HG03103 (cell line): ENCODE measurements around the gene CTDSP2.
A peak's percentile ranks its signal among the peaks of the same experiment; 100 is the strongest.
"Not testable (repeated sequence)": the region's sequence is repeated elsewhere in the genome, so short reads cannot be mapped to it uniquely, and the experiment has no call there.

ENCODE experiments used
- ATAC-seq: cut with Tn5 transposase; IDR thresholded peaks from one replicate; pipeline ENCODE4 v1.9.1; 2021; ENCODE audit warnings: low read depth; ENCODE audit not compliant: unreplicated experiment

The CTDSP2 gene

DNA sequence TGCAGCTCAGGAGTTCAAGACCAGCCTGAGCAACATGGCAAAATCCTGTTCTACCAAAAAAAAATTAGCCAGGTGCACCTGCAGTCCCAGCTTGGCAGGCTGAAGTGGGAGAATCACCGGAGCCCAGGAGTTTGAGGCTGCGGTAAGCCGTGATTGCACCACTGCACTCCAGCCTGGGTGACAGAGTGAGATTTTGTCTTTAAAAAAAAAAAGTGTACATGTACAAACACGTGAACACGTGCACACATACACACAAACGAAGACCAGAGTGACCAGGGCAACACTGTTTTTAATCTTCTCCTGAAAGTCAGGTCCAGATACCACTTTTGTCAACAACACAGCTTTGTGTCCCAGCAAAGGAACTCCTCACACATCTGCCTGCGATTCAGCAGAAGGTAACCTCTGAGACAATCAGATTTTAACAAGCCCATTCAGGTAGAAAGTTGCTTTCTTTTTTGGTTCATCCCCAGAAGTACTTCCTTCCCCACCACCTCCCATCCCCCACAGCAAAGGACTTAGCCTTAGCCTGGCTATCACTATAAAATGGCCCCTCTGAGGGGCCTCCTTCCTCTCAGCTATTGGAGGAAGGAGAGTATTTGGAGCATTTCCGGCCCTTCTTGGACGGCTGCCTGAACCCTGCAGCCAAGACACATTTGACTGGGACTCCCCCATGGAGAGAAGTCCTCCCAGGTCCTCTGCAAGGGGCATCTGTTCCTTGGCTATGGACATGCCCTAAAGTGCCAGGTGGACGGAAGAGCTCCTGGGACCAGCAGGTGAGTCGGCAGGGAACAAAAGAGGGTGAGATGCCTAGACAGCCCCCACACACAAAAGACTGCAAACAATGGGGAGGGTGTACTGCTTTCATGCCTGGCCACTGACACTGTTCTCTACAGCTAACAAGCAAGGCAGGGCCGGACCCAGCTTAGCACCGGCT is 9.8 kb downstream of the CTDSP2 start:
- peak; percentile 48 for ATAC-seq

DNA sequence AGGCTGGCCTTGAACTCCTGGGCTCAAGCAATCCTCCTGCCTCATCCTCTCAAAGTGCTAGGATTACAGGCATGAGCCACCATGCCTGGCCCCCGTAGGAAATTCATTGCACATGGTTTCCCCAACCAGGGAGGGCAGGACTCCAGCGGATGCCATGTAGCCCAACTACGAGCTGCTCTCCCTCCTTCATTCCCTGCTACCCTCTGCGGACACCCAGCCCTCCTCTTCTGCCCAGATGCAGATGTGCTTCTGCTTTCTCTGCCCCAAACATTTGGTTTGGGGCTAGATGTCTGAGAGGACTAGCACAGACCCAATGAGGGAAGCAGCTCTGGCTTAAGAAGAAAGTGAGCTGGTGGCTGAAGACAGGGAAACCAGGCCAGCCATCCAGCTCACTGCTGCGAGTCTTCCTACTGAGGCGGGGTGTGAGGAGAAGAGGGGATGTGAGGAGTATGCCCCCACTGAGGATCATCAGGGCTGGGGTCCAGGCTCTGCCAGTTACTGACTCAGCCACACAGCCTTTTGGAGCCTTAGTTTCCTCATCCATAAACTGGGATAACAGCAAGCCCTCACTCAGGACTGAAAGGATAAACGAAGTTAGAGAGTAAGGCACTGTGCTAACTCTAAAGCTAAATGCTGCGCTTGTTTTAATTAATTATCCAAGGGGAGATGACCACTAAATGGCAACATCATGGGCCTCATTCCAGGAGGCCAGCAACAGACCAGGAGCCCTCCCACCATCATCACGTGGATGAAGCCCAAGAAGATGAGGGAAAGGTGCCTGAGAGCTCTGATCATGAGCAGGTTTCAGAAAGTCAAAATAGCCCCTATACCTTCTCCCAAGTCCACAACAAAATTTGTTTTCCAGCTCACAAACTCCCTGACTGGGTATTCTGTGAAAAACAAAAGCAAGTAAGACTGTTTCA is 10.9 kb downstream of the CTDSP2 start:
- no peak for ATAC-seq

DNA sequence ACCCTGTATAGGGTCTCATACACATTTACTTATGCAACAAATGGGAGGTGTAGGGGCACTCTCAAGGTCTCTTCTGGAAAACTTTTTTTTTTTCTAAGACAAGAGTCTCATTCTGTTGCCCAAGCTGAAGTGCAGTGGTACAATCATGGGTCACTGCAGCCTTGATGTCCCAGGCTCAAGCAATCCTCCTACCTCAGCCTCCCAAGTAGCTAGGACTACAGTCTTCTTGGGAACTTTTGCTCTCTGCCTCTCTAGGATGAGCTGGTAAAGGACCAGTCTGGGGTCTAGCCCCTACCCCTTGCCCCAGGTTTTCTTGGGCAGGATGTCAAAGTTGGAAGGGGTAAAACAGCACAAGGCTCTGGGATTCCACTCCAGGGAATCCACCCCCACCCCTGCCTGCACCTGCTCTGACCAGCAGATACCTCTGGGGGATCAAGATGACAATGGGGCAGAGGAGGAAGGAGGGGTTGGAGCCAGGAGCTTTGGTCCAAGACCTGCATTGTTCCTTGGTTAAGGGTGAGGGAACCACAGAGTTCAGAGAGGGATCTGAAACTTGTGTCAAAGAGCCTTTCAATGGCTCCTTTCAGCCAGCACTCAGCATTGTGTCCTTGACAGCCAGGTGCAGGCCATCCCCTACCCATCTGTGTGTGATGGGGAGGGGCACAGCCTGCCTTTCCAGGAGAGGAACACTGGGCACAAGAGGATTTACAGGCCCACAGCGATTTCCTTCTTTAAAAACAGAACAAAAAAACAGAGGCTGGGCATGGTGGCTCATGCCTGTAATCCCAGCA is 12.2 kb downstream of the CTDSP2 start:
- no peak for ATAC-seq

DNA sequence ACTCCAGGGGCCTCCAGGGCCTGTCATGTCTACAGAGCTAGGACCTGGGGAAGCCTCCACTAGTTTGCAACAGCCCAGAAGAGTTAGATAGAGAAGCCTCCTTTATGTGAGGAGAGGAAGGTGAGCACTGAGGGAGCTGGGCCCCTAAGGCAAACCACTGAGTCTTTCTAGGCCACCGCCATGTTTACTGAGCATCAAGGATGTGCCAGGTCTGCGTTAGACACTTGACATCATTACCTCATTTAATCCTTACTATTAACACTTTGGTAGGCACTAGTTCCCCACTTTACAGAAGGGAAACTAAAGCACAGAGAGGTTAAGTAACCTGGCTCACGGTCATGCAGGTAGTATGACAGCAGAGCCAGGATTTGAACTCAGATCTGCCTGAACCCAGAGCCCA is 12.9 kb downstream of the CTDSP2 start:
- ATAC-seq, result no peak

DNA sequence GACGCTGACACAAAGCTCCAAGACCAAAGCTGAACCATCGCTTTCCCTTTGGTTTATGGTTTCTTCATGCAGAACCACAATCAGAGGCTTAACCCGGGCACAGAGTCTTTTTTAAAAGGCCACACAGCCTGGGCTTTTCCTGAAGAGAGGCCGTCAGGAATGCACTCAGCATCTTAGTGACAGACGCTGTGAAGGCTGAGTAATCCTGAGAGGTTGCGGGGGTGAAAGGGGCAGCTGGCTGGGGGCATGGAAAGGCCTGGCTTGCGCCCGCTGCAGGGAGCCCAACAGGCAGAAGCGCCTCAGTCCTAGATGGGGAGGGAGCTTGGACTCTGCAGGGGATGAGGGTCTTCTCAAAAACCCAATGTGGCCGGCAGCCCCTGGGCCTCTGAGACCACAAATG is 13.6 kb downstream of the CTDSP2 start:
- ATAC-seq, result no peak

DNA sequence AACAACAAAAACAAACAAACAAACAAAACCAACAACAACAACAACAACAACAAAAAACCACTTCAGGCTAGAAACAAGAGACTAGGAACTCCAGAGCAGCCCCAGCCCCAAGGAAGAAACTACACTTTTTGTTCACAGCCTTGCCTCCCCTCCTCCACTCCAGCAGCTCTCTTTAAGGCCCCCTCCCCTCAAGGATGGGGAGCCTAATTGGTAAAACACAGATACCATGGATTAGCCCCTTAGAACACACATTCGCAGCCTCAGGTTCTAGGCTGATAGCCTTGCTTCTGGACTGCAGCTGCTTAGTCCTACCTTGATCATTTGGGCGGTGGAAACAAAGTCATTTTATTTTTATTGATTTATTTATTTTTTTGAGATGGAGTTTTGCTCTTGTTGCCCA is 16.1 kb downstream of the CTDSP2 start:
- no peak for ATAC-seq

DNA sequence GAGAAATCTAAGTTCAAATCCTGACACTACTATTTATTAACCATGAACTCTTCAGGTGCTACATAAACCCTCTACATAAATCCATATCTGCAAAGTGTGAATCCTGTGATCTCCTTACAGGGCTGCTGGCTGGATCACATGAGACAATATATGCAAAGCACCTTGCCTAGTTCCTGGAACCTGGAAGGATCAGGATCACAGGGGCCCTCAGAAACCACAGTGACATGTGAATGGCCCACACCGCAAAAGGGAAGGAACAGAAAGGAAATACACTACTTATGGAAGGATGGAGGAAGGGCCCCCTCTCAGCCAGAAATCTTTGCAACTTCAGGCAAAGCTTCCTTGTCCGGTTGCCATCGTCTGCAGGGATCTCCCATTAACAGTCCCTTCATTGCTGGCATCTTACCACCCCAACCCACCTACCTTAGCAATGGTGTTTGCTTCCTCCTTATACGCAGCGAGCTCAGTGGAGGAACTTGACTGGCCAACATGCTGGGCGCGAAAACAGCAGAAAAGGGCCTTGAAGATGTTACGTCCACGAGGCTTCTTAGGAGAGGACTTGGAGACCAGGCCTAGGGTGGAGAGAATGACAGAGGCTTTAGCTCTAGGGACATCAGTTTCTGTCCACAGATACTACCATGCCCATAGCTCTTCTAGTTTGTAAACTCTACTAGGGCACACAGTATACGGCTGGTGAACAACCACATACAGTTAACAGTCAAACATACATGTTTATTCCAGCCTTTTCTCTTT is 17.3 kb downstream of the CTDSP2 start:
- no peak for ATAC-seq

DNA sequence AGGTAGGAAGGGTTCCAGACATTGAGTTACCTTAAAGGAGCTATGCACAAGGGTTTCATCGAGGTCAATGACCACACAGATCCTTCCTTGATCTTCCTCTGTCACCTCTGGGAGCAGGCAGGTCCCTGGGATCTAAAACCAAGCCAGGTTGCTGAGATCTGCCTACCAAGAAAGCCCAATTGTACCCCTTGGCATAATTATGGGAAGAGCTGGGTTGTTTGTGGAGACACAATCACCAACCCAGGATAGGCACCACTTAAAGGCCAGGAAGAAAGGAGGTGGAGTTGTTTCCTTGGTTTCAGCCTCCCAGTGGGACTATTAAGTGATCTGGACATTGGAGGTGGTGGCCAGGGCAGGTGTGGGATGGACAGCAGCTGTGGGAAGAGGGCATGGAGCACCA is 19.6 kb downstream of the CTDSP2 start:
- no peak for ATAC-seq

DNA sequence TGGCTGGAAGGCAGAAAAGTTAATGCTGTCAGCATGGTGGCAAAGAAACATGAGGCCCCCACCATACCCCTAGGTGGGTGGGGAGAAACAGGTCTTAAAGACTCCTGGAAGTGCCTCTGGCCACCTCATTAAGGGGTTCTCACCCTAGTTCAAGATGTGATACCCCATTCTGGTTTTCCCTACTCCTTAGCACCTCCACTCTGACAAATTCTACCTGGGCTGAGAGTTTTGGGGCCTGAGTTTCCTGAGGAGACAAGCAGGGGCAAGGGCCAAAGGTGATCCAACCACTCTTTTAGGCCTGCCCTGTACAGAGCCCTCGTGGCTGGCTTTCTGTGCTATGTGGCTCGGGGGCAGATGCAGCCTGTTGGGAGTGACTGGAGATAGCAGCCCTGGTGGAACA is 20.1 kb downstream of the CTDSP2 start:
- ATAC-seq, result no peak

DNA sequence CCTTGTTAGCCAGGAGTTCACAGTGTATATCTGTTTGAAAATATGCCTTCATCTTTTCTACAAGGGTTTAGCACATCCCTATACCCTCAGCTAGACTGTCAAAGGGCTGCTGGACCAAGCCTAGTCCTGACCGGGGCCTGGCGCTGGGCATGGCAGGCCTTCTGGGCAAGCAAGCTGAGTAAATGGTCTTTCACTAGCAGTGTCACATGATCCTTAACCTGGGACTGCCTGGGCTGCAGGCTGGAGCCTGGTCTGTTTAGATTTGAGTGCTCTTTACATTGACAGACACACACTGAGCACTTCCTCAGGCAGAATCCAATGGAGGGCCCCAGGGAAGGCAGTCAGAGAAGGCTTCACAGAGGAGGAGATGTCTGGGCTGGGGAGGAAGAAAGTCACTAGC is 21.1 kb downstream of the CTDSP2 start:
- ATAC-seq, result no peak

DNA sequence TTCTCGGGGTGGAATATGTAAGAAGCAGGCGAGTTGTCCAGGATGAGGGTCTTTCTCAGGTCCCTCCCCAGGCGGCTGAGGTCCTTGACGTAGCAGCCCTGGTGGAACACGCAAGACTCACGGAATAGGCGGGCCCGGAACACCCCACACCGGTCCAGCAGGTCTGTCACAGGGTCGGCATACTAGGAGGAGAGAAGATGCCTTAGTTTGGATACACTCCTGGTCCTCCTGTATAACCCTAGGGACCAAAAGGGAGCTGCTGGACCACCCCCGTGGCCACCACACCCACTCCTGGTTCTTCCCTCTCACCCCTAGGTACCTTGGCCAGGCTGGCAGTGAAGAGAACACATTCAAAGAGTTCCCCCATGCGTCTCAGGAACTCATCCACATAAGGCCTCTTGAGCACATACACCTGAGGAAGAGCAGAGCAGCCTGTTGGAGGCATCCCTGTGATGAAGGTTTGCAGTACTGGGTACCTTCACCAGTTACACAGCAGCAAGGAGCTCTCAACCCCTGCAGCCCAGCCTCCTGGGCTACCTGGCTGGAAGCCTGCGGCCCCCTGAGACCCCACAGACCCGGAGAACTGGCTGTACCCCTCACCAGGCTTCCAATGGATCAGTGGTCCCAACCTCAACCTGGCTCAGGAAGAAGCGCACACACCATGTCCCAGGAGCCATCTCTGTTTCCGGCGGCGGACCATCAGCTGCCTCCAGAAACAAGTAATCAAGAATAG is 22.5 kb downstream of the CTDSP2 start:
- ATAC-seq, result no peak

DNA sequence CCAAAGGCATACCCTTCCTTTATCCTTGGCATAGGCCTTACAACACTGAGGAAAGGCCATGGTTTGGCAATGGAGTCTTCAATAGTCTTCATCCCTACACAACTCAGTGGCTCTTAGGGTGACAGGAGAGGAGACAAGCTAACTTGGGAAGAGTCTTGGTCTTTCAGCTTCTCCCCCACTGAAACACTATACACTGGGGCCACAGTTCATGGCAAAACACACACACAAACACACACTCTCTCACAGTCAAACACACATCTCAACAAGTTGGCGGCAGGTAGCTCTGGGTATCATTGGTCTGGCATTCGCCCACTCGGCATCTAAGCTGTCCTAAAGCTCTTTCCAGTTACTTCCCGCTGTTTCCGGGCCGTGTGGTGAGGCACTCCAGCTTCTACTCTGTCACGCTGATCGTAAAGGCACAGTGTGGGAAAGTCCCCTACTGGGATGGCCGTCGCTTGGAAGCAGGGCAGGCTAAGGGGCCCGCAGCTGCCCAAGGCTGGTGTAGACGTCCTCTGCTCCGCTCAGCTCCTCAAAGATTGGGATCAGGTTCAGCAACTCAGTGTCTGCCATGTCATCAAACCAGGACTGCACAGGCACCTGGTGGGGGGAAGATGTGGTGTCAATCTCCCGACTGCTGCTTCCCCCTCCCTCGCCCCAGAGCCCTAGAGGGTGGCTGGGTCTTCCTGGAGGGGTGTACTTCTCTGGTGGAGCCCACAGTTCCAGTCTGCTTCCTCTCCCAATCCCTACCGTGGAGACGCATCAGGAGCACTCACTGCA is 23.2 kb downstream of the CTDSP2 start:
- ATAC-seq, result no peak

DNA sequence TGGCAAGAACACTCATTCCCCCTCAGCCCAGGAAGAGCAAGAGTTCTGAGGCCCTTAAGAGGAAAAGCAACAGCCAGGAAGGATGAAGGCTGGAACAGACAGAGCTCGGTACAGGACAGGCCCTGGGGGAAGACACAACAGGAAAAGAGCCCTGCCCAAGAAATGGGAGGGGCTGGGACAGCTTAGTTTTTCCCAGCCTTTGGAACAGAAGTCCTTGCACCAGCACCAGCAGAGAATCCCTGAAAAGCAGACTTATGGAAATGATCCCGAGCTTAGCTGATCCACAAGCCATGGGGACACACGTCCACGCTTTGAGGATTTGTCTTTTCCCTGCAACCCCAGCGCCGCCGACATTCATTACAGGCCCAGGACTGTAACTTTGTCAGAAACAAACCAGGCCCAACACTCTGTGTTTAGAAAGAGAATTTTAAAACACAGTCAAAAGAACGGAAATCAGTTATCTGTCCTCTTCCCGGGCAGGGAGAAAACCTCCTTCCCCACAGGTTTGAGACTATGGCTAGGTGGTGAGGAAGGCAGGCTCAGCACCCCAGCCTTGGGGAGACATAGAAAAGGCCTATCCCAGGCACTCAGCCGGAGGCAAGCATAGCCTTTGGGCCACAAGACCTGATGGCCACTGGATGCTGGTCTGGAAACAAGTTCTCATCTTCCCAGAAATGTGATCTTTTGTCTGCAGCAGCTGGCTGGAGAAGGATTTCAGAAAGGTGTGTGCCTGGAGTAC is 24.0 kb downstream of the CTDSP2 start:
- ATAC-seq, result no peak

DNA sequence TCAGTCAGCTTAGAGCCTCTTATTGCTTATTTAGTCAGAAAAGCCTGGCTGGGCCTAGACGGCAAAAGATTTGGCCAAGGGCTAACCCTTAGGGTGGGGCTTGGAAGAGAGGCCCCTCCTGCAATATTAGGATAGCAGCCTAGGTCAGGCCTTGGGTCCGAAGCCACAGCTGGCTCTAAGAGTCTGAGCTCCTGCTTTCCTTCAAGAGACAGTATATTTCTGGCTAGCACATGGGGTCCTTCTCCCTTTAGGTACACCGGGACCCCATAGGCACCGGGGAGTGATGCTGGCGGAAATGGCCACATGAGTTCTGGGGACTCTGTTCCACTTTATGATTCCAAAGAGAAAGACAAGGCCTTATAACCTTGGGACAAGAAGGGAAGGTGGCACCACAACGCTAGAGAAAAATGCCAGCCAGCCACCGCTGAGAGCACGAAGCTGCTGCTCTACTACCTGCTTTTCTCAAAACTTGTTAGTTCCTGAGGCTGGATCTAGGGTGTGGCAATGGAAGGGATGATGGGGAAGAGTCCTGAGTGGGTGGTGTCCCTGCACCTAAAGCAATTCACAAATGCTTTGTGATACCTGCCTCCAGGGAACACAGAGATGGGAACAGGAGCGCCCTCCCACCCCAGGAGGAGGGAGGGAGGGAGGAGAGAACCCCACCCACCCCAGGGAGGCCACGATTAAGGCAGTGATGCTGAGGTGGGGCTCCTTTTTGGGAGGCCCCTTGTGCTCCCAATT is 24.9 kb downstream of the CTDSP2 start:
- ATAC-seq, result no peak

DNA sequence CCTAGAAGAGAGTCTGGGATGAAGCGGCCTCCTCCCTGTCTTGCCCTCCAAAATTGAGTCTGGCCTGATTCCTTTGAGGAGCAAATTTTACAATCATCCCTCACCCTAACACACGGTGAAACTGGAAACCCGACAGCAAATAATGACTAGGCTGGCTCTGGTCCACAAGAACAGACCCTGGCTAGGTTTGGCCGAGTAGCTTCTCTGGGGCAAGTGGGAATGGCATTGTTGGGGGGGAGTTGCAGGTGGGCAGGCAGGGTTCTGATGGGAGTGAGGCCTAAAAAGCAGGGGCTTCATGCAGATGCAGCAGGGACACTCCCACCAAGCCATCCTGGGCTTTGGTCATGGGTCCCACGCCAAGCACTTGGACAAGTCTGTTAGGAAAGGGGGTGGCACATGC is 25.5 kb downstream of the CTDSP2 start:
- not testable (repeated sequence) for ATAC-seq

DNA sequence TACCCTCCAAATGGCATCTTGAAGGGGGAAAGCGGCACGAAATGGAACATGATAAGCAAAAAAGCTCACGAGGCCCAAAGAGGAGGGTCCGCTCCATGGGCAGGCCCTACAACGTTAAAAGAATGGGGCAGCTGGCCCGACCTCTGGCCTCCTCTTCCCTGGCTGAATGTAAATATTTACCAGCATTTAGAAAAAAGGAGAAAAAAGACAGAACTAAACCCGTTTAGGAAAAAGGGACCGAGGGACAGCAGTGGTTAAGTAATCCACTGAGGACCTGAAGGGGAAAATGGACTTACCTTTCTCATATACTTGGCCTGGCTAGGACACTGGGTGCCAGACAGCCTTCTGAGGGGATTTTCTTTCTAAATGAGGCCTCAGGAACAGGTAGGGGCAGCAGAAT is 26.4 kb downstream of the CTDSP2 start:
- not testable (repeated sequence) for ATAC-seq

DNA sequence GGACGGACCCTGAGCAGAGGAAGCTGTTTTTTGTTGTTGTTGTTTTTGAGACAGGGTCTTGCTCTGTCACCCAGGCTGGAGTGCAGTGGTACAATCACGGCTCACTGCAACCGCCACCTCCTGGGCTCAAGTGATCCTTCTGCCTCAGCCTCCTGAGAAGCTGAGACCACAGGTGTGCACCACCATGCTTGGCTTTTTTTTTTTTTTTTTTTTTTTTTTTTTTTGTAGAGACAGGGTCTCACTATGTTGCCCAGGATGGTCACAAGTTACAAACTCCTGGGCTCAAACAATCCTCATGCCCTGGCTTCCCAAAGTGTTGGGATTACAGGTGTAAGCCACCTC is 28.6 kb downstream of the CTDSP2 start:
- ATAC-seq, result not testable (repeated sequence)
